ENCODE measurements around the gene MUC5B. TPM values are rescaled to one million over a fixed set of nuclear protein-coding genes. Genes with fewer than 3 reads are reported as not detected.
A peak's percentile ranks its signal among the peaks of the same experiment; 100 is the strongest.

The MUC5B gene
- total RNA-seq, 1 donor from 2014 or later, result not detected

DNA sequence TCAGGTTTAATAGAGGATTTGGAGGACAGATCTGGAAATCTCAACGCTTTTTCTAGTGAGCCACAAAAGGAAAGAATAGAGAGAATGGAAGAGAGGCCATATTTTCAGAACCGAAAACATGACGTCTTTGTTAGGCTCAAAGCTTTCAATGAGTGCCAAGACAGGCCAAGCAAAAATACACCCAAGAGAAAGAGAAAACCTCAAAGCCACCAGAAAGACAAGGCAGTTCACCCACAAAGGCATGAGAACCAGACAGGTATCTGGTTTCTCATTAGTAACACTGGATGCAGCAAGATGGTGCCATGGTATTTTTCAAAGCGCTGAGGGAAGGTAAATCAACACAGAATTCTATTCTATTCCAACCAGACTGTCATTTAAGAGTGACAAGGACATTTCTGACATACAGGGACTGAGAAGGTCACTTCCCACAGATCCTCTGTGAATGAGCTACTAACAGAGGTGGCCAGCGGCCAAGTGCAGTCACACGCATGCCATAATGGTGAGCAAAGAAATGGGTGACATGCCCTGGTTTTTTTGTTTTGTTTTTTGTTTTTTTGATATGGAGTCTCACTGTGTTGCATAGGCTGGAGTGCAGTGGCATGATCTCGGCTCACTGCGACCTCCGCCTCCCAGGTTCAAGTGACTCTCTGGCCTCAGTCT is 44.7 kb downstream of the MUC5B start:
- no peak overlapping the region for H3K27ac Mint-ChIP-seq (ENCODE audit: unreplicated experiment)
- TF ChIP-seq, protein P1, sequence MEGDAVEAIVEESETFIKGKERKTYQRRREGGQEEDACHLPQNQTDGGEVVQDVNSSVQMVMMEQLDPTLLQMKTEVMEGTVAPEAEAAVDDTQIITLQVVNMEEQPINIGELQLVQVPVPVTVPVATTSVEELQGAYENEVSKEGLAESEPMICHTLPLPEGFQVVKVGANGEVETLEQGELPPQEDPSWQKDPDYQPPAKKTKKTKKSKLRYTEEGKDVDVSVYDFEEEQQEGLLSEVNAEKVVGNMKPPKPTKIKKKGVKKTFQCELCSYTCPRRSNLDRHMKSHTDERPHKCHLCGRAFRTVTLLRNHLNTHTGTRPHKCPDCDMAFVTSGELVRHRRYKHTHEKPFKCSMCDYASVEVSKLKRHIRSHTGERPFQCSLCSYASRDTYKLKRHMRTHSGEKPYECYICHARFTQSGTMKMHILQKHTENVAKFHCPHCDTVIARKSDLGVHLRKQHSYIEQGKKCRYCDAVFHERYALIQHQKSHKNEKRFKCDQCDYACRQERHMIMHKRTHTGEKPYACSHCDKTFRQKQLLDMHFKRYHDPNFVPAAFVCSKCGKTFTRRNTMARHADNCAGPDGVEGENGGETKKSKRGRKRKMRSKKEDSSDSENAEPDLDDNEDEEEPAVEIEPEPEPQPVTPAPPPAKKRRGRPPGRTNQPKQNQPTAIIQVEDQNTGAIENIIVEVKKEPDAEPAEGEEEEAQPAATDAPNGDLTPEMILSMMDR (IDR thresholded peaks at IDR 0.05), result no peak
- no peak overlapping the region for H3K4me3 Mint-ChIP-seq (ENCODE audit: unreplicated experiment)
- no peaks in the 10 kb centered on the region for H3K27me3 Mint-ChIP-seq (ENCODE audit: low read depth)
- DNase-seq (ENCODE audit: low spot score), result no peak
- H3K9me3 Mint-ChIP-seq (ENCODE audit: low read depth), result peaks cover 4% of the 10 kb centered on the region
- peaks cover 3% of the 10 kb centered on the region for H3K36me3 Mint-ChIP-seq (ENCODE audit: low read depth)
- peaks cover 10% of the 10 kb centered on the region for H3K4me1 Mint-ChIP-seq (ENCODE audit: low read depth)

DNA sequence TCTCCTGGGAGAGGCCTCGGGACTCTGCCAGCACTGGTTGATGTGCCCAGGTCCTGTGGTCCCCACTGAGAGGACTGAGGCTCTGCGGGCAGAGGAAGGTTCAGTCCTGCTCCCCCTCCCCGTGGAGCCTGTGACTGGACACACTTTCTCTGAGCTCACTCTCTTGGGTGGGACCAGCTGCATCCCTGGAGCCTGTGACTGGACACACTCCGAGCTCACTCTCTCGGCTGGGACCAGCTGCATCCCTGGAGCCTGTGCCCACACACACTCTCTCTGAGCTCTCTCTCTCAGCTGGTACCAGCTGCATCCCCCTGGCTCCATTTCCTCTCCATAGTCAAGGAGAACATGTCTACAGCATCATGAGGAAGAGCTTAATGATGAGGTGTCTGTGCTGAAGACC is 47.1 kb downstream of the MUC5B start:
- Mint-ChIP-seq H3K36me3 (ENCODE audit: low read depth) (peaks cover 2% of the 10 kb centered on the region), H3K4me1 (ENCODE audit: low read depth) (no peaks in the 10 kb centered on the region), H3K27me3 (ENCODE audit: low read depth) (no peaks in the 10 kb centered on the region), H3K27ac (ENCODE audit: unreplicated experiment) (no peak overlapping the region), H3K9me3 (ENCODE audit: low read depth) (no peaks in the 10 kb centered on the region), H3K4me3 (ENCODE audit: unreplicated experiment) (no peak overlapping the region)
- DNase-seq (ENCODE audit: low spot score), result no peak
- TF ChIP-seq, protein P1 (IDR thresholded peaks at IDR 0.05), result no peak

DNA sequence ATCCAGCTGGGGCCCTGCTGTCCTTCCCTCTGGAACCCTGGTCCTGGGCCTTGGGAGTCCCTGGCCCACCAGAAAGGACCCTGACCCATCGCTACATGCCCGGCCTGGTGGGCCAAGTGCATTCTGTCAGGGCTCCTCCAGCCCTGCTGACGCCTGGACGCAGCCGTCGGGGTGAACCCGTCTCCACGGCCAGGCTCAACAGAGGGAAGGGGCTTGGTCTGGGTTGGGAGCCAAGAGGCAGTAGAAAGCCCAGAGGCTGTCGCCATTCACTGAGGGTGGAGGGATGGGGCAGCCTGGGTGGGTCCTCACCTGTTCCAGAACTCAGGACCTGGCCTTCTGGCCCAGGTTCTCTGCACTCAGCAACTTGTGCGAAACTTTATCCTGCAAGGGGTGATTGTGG is 47.6 kb downstream of the MUC5B start:
- Mint-ChIP-seq H3K9me3 (ENCODE audit: low read depth) (no peaks in the 10 kb centered on the region), H3K4me3 (ENCODE audit: unreplicated experiment) (no peak overlapping the region), H3K36me3 (ENCODE audit: low read depth) (peaks cover 2% of the 10 kb centered on the region), H3K27me3 (ENCODE audit: low read depth) (no peaks in the 10 kb centered on the region), H3K27ac (ENCODE audit: unreplicated experiment) (no peak overlapping the region), H3K4me1 (ENCODE audit: low read depth) (no peaks in the 10 kb centered on the region)
- TF ChIP-seq, protein P1 (IDR thresholded peaks at IDR 0.05), result no peak
- no peak for DNase-seq (ENCODE audit: low spot score)

DNA sequence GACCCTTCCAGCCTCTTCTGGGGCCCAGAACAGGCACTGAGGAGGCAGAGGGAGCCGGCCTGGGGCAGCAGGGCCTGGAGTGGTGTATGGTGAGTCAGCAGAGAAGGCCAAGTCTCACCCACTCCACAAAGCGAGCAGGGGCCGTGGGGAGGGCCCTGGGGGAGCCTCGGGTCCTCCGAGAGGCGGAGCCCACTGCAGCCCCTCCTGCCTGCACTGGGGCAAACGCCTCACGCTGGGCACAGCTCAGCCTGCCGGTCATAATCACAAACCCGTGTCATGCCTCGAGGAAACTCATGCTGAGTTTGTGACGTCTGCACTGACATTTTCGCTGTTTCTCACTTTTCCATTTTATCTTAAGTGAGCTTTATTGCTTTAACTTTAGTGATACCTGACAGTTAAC is 48.1 kb downstream of the MUC5B start:
- Mint-ChIP-seq H3K4me3 (ENCODE audit: unreplicated experiment) (no peak overlapping the region), H3K27me3 (ENCODE audit: low read depth) (no peaks in the 10 kb centered on the region), H3K9me3 (ENCODE audit: low read depth) (no peaks in the 10 kb centered on the region), H3K4me1 (ENCODE audit: low read depth) (no peaks in the 10 kb centered on the region), H3K27ac (ENCODE audit: unreplicated experiment) (no peak overlapping the region), H3K36me3 (ENCODE audit: low read depth) (peaks cover 3% of the 10 kb centered on the region)
- no peak for DNase-seq (ENCODE audit: low spot score)
- TF ChIP-seq, protein P1 (IDR thresholded peaks at IDR 0.05), result no peak

GRCh38 chr11:1271406-1271805 is 48.5 kb downstream of the MUC5B start:
- H3K9me3 Mint-ChIP-seq (ENCODE audit: low read depth), result no peaks in the 10 kb centered on the region
- peak overlapping the region; percentile 12 for H3K27ac Mint-ChIP-seq (ENCODE audit: unreplicated experiment)
- TF ChIP-seq, protein P1 (IDR thresholded peaks at IDR 0.05), result no peak
- no peak for DNase-seq (ENCODE audit: low spot score)
- no peak overlapping the region for H3K4me3 Mint-ChIP-seq (ENCODE audit: unreplicated experiment)
- H3K4me1 Mint-ChIP-seq (ENCODE audit: low read depth), result no peaks in the 10 kb centered on the region
- peaks cover 6% of the 10 kb centered on the region for H3K36me3 Mint-ChIP-seq (ENCODE audit: low read depth)
- H3K27me3 Mint-ChIP-seq (ENCODE audit: low read depth), result no peaks in the 10 kb centered on the region

All from chondrocyte (in vitro differentiated cells).